A549 (cell line): Measurements from ENCODE around the gene CIBAR2.

ENCODE experiments used
- JUN ChIP-seq, 2 experiments: fragments of >200 bp; sonication (Bioruptor Twin); formaldehyde crosslinking; IDR thresholded peaks; 2 replicates in 1 of 2; 3 replicates in 1 of 2; pipeline ENCODE4 v1.6.1; 2016 to 2017
- MAZ ChIP-seq: fragments of 150-350 bp; IDR thresholded peaks from 2 replicates; pipeline ENCODE4 v1.6.1; 2014; ENCODE audit warnings: antibody characterized with exemption, low read depth, low read length, borderline replicate concordance

GRCh38 chr16:85149776-85150175, 37.5 kb upstream of the CIBAR2 start:
- no peak for TF ChIP-seq MAZ
- TF ChIP-seq JUN (IDR thresholded peaks at IDR 0.05): no peak
